Trophoblast cell (in vitro differentiated cells and primary cell): Measurements from ENCODE around the gene WDR11.

ENCODE experiments used
- DNase-seq, 2 donors: peaks; one replicate each; pipeline ENCODE4 v3.0.0-alpha.2; 2016
- H2AFZ ChIP-seq: 2 replicates; pipeline ENCODE4 v1.6.1; 2013; ENCODE audit warnings: low read length, moderate library complexity, mild to moderate bottlenecking; ENCODE audit not compliant: insufficient read depth, poor library complexity
- H2AK5ac ChIP-seq: 2 replicates; pipeline ENCODE4 v1.6.1; 2013; ENCODE audit warnings: mild to moderate bottlenecking, low read length
- H2BK120ac ChIP-seq: 2 replicates; pipeline ENCODE4 v1.6.1; 2013; ENCODE audit warnings: low read length, mild to moderate bottlenecking, moderate library complexity; ENCODE audit not compliant: insufficient read depth, poor library complexity
- H2BK12ac ChIP-seq: 2 replicates; pipeline ENCODE4 v1.6.1; 2013; ENCODE audit warnings: mild to moderate bottlenecking, low read length, moderate library complexity
- H2BK5ac ChIP-seq: 2 replicates; pipeline ENCODE4 v1.6.1; 2013; ENCODE audit warnings: low read length, low read depth, moderate library complexity, mild to moderate bottlenecking; ENCODE audit not compliant: poor library complexity
- H3K14ac ChIP-seq: 2 replicates; pipeline ENCODE4 v1.6.1; 2013; ENCODE audit warnings: mild to moderate bottlenecking, low read length
- H3K18ac ChIP-seq: 2 replicates; pipeline ENCODE4 v1.6.1; 2013; ENCODE audit warnings: mild to moderate bottlenecking, low read length
- H3K23ac ChIP-seq: 2 replicates; pipeline ENCODE4 v1.6.1; 2013; ENCODE audit warnings: low read length
- H3K27ac ChIP-seq: 2 replicates; pipeline ENCODE4 v1.5.1; 2013; ENCODE audit warnings: low read depth, mild to moderate bottlenecking, inconsistent platforms, low read length, moderate library complexity
- H3K27me3 ChIP-seq: 2 replicates; pipeline ENCODE4 v1.6.1; 2013; ENCODE audit warnings: inconsistent platforms, mild to moderate bottlenecking, low read length, moderate library complexity; ENCODE audit not compliant: insufficient read depth
- H3K36me3 ChIP-seq, 2 experiments: 1 replicate in 1 of 2; 2 replicates in 1 of 2; pipeline ENCODE4 v1.6.1; 2013; ENCODE audit warnings: low read length in 2 of 2, mild to moderate bottlenecking in 2 of 2, moderate library complexity in 1 of 2; ENCODE audit not compliant: insufficient read depth in 2 of 2, control insufficient read depth in 1 of 2
- H3K4ac ChIP-seq: 2 replicates; pipeline ENCODE4 v1.6.1; 2013; ENCODE audit warnings: low read depth, mild to moderate bottlenecking, low read length, moderate library complexity
- H3K4me1 ChIP-seq, 2 experiments: 1 replicate in 1 of 2; 2 replicates in 1 of 2; pipeline ENCODE4 v1.6.1; 2013; ENCODE audit warnings: low read length in 2 of 2, mild to moderate bottlenecking in 2 of 2, moderate library complexity in 1 of 2; ENCODE audit not compliant: insufficient read depth in 2 of 2, control insufficient read depth in 1 of 2
- H3K4me2 ChIP-seq: 2 replicates; pipeline ENCODE4 v1.6.1; 2013; ENCODE audit warnings: inconsistent platforms, mild to moderate bottlenecking, low read length, moderate library complexity
- H3K4me3 ChIP-seq: 2 replicates; pipeline ENCODE4 v1.5.1; 2013; ENCODE audit warnings: mild to moderate bottlenecking, low read depth, low read length, inconsistent platforms
- H3K79me1 ChIP-seq: one replicate; pipeline ENCODE4 v1.6.1; 2013; ENCODE audit warnings: low read length
- H3K79me2 ChIP-seq: 2 replicates; pipeline ENCODE4 v1.6.1; 2013; ENCODE audit warnings: low read length, mild to moderate bottlenecking; ENCODE audit not compliant: control insufficient read depth, insufficient read depth, poor library complexity
- H3K9ac ChIP-seq: 2 replicates; pipeline ENCODE4 v1.6.1; 2013; ENCODE audit warnings: mild to moderate bottlenecking, low read length
- H3K9me3 ChIP-seq: 2 replicates; pipeline ENCODE4 v1.6.1; 2013; ENCODE audit warnings: low read depth, mild to moderate bottlenecking, control low read depth, inconsistent platforms, low read length; ENCODE audit not compliant: insufficient read depth
- H4K12ac ChIP-seq: 2 replicates; pipeline ENCODE4 v1.6.1; 2013; ENCODE audit warnings: low read depth, mild to moderate bottlenecking, low read length, moderate library complexity
- H4K8ac ChIP-seq: 2 replicates; pipeline ENCODE4 v1.6.1; 2013; ENCODE audit warnings: low read depth, mild to moderate bottlenecking, low read length, moderate library complexity
- H4K91ac ChIP-seq: one replicate; pipeline ENCODE4 v1.6.1; 2013; ENCODE audit warnings: low read depth, mild to moderate bottlenecking, low read length, moderate library complexity
- WGBS: extraction: QIAGEN DNeasy Blood & Tissue Kit; methylation state at CpG from one replicate; pipeline ENCODE4 v1.1.7; 2013; ENCODE audit warnings: missing lambda C conversion rate; ENCODE audit not compliant: insufficient read length, insufficient coverage; ENCODE audit errors: extremely low coverage; 5-methylcytosine and 5-hydroxymethylcytosine counted together

Gene WDR11

GRCh38 chr10:120806081-120806480, 45.1 kb upstream of the WDR11 start:
- no CpG with 5 or more reads among the region's 2 CpGs for WGBS

GRCh38 chr10:120810298-120810697, 40.9 kb upstream of the WDR11 start:
- no peak overlapping the region for H2AFZ ChIP-seq
- DNase-seq, result no peak
- WGBS, result no CpG with 5 or more reads among the region's 2 CpGs

More at GRCh38 chr10:120806081-120806480, 45.1 kb upstream of the WDR11 start:
- H2AK5ac ChIP-seq, result no peak overlapping the region
- H3K4ac ChIP-seq, result no peak overlapping the region
- H2BK12ac ChIP-seq, result no peak overlapping the region
- no peak overlapping the region for H3K27ac ChIP-seq
- no peak overlapping the region for H3K4me2 ChIP-seq
- no peak overlapping the region for H4K91ac ChIP-seq
- H2BK5ac ChIP-seq, result no peak overlapping the region
- no peak overlapping the region for H3K9ac ChIP-seq
- H3K23ac ChIP-seq, result no peak overlapping the region
- no peak overlapping the region for H4K8ac ChIP-seq
- H4K12ac ChIP-seq, result no peak overlapping the region
- no peak overlapping the region for H3K18ac ChIP-seq
- H2BK120ac ChIP-seq, result no peak overlapping the region
- no peaks in the 10 kb centered on the region for H3K9me3 ChIP-seq
- H3K4me3 ChIP-seq, result no peak overlapping the region
- H3K79me2 ChIP-seq, result no peaks in the 10 kb centered on the region
- no peaks in the 10 kb centered on the region for H3K36me3 ChIP-seq
- H3K79me1 ChIP-seq, result no peaks in the 10 kb centered on the region
- no peaks in the 10 kb centered on the region for H3K4me1 ChIP-seq
- no peak overlapping the region for H2AFZ ChIP-seq
- no peak for DNase-seq
- H3K14ac ChIP-seq, result no peak overlapping the region
- no peaks in the 10 kb centered on the region for H3K27me3 ChIP-seq

GRCh38 chr10:120813085-120813484, 38.1 kb upstream of the WDR11 start:
- no peak overlapping the region for H2BK12ac ChIP-seq
- H3K27me3 ChIP-seq, result no peaks in the 10 kb centered on the region
- no peak overlapping the region for H3K9ac ChIP-seq
- H3K23ac ChIP-seq, result no peak overlapping the region
- no peak overlapping the region for H2AK5ac ChIP-seq
- H2BK120ac ChIP-seq, result no peak overlapping the region
- H2AFZ ChIP-seq, result no peak overlapping the region
- peak; percentile 77 to 83 for DNase-seq
- H3K18ac ChIP-seq, result no peak overlapping the region
- no peak overlapping the region for H4K8ac ChIP-seq
- H3K9me3 ChIP-seq, result no peaks in the 10 kb centered on the region
- no peak overlapping the region for H3K4ac ChIP-seq
- H3K79me2 ChIP-seq, result no peaks in the 10 kb centered on the region
- no peak overlapping the region for H2BK5ac ChIP-seq
- no peaks in the 10 kb centered on the region for H3K4me1 ChIP-seq
- no peak overlapping the region for H4K91ac ChIP-seq
- H3K4me2 ChIP-seq, result peak overlapping the region; percentile 40
- peak overlapping the region; percentile 60 for H3K27ac ChIP-seq
- WGBS, result no CpG with 5 or more reads among the region's 6 CpGs
- no peak overlapping the region for H3K14ac ChIP-seq
- H4K12ac ChIP-seq, result no peak overlapping the region
- no peaks in the 10 kb centered on the region for H3K79me1 ChIP-seq
- H3K4me3 ChIP-seq, result no peak overlapping the region
- no peaks in the 10 kb centered on the region for H3K36me3 ChIP-seq

More at GRCh38 chr10:120810298-120810697, 40.9 kb upstream of the WDR11 start:
- no peak overlapping the region for H3K4ac ChIP-seq
- H3K4me3 ChIP-seq, result no peak overlapping the region
- H4K12ac ChIP-seq, result no peak overlapping the region
- no peak overlapping the region for H3K27ac ChIP-seq
- no peak overlapping the region for H3K23ac ChIP-seq
- no peak overlapping the region for H3K18ac ChIP-seq
- no peak overlapping the region for H3K4me2 ChIP-seq
- no peaks in the 10 kb centered on the region for H3K36me3 ChIP-seq
- H4K8ac ChIP-seq, result no peak overlapping the region
- H3K9ac ChIP-seq, result no peak overlapping the region
- H3K79me2 ChIP-seq, result no peaks in the 10 kb centered on the region
- H3K79me1 ChIP-seq, result no peaks in the 10 kb centered on the region
- no peak overlapping the region for H2AK5ac ChIP-seq
- H2BK12ac ChIP-seq, result no peak overlapping the region
- H2BK5ac ChIP-seq, result no peak overlapping the region
- H3K9me3 ChIP-seq, result no peaks in the 10 kb centered on the region
- H4K91ac ChIP-seq, result no peak overlapping the region
- no peak overlapping the region for H2BK120ac ChIP-seq
- no peaks in the 10 kb centered on the region for H3K27me3 ChIP-seq
- no peak overlapping the region for H3K14ac ChIP-seq
- no peaks in the 10 kb centered on the region for H3K4me1 ChIP-seq

- Histone ChIP-seq H2AFZ (no peak overlapping the region), H4K91ac (no peak overlapping the region), H3K36me3 (no peaks in the 10 kb centered on the region), H2AK5ac (no peak overlapping the region), H3K79me2 (no peaks in the 10 kb centered on the region), H2BK120ac (no peak overlapping the region), H4K12ac (no peak overlapping the region), H3K14ac (no peak overlapping the region), H3K4me3 (no peak overlapping the region), H3K79me1 (no peaks in the 10 kb centered on the region), H3K4me1 (no peaks in the 10 kb centered on the region), H4K8ac (no peak overlapping the region), H3K9ac (no peak overlapping the region), H3K27me3 (no peaks in the 10 kb centered on the region), H3K4me2 (no peak overlapping the region), H3K9me3 (no peaks in the 10 kb centered on the region), H3K23ac (no peak overlapping the region), H3K18ac (no peak overlapping the region), H3K27ac (no peak overlapping the region), H2BK5ac (no peak overlapping the region), H2BK12ac (no peak overlapping the region), H3K4ac (no peak overlapping the region)
- no CpG with 5 or more reads among the region's 4 CpGs for WGBS
- DNase-seq, result no peak
These were observed 32.9 kb upstream of the WDR11 start for GRCh38 chr10:120818301-120818700.
